ENCODE results near the gene TBC1D2. TPM values are rescaled to one million over a fixed set of nuclear protein-coding genes. Genes with fewer than 3 reads are reported as not detected.
A peak's percentile ranks its signal among the peaks of the same experiment; 100 is the strongest.

TBC1D2 gene
- total RNA-seq, 1 donor from 2014 or later: 2.3 TPM

GRCh38 chr9:98202252-98202651 is 53.2 kb downstream of the TBC1D2 start:
- Mint-ChIP-seq H3K9me3 (ENCODE audit: unreplicated experiment) (no peaks in the 10 kb centered on the region), H3K36me3 (ENCODE audit: low read depth, unreplicated experiment) (peaks cover 2% of the 10 kb centered on the region), H3K27me3 (ENCODE audit: unreplicated experiment) (peaks cover 2% of the 10 kb centered on the region), H3K4me3 (ENCODE audit: unreplicated experiment) (peak overlapping the region; percentile 24), H3K27ac (ENCODE audit: unreplicated experiment) (no peak overlapping the region), H3K4me1 (ENCODE audit: unreplicated experiment) (peaks cover 6% of the 10 kb centered on the region)
- TF ChIP-seq CTCF (IDR thresholded peaks at IDR 0.05; ENCODE audit: unreplicated experiment): no peak
- DNase-seq (ENCODE audit: low spot score): no peak

- TF ChIP-seq CTCF (IDR thresholded peaks at IDR 0.05; ENCODE audit: unreplicated experiment): no peak
- H3K9me3 Mint-ChIP-seq (ENCODE audit: unreplicated experiment): no peaks in the 10 kb centered on the region
- H3K36me3 Mint-ChIP-seq (ENCODE audit: low read depth, unreplicated experiment): no peaks in the 10 kb centered on the region
- DNase-seq (ENCODE audit: low spot score): no peak
- peaks cover 2% of the 10 kb centered on the region for H3K27me3 Mint-ChIP-seq (ENCODE audit: unreplicated experiment)
- peaks cover 6% of the 10 kb centered on the region for H3K4me1 Mint-ChIP-seq (ENCODE audit: unreplicated experiment)
- no peak overlapping the region for H3K27ac Mint-ChIP-seq (ENCODE audit: unreplicated experiment)
- no peak overlapping the region for H3K4me3 Mint-ChIP-seq (ENCODE audit: unreplicated experiment)
Measured at GRCh38 chr9:98201749-98202148, 53.7 kb downstream of the TBC1D2 start.

GRCh38 chr9:98201102-98201501 is 54.3 kb downstream of the TBC1D2 start:
- no peak overlapping the region for H3K27ac Mint-ChIP-seq (ENCODE audit: unreplicated experiment)
- no peak overlapping the region for H3K4me3 Mint-ChIP-seq (ENCODE audit: unreplicated experiment)
- H3K27me3 Mint-ChIP-seq (ENCODE audit: unreplicated experiment): peaks cover 2% of the 10 kb centered on the region
- DNase-seq (ENCODE audit: low spot score): no peak
- no peaks in the 10 kb centered on the region for H3K9me3 Mint-ChIP-seq (ENCODE audit: unreplicated experiment)
- no peaks in the 10 kb centered on the region for H3K36me3 Mint-ChIP-seq (ENCODE audit: low read depth, unreplicated experiment)
- no peak for TF ChIP-seq CTCF (IDR thresholded peaks at IDR 0.05; ENCODE audit: unreplicated experiment)
- peaks cover 6% of the 10 kb centered on the region for H3K4me1 Mint-ChIP-seq (ENCODE audit: unreplicated experiment)

- peaks cover 6% of the 10 kb centered on the region for H3K4me1 Mint-ChIP-seq (ENCODE audit: unreplicated experiment)
- no peaks in the 10 kb centered on the region for H3K36me3 Mint-ChIP-seq (ENCODE audit: low read depth, unreplicated experiment)
- peaks cover 6% of the 10 kb centered on the region for H3K27me3 Mint-ChIP-seq (ENCODE audit: unreplicated experiment)
- H3K27ac Mint-ChIP-seq (ENCODE audit: unreplicated experiment): no peak overlapping the region
- H3K4me3 Mint-ChIP-seq (ENCODE audit: unreplicated experiment): no peak overlapping the region
- no peaks in the 10 kb centered on the region for H3K9me3 Mint-ChIP-seq (ENCODE audit: unreplicated experiment)
- no peak for DNase-seq (ENCODE audit: low spot score)
- TF ChIP-seq CTCF (IDR thresholded peaks at IDR 0.05; ENCODE audit: unreplicated experiment): no peak
Measured at GRCh38 chr9:98199388-98200033, 55.9 kb downstream of the TBC1D2 start.

- no peaks in the 10 kb centered on the region for H3K36me3 Mint-ChIP-seq (ENCODE audit: low read depth, unreplicated experiment)
- no peak overlapping the region for H3K27ac Mint-ChIP-seq (ENCODE audit: unreplicated experiment)
- H3K4me3 Mint-ChIP-seq (ENCODE audit: unreplicated experiment): no peak overlapping the region
- no peak for DNase-seq (ENCODE audit: low spot score)
- no peaks in the 10 kb centered on the region for H3K9me3 Mint-ChIP-seq (ENCODE audit: unreplicated experiment)
- peaks cover 10% of the 10 kb centered on the region for H3K4me1 Mint-ChIP-seq (ENCODE audit: unreplicated experiment)
- TF ChIP-seq CTCF (IDR thresholded peaks at IDR 0.05; ENCODE audit: unreplicated experiment): no peak
- peaks cover 6% of the 10 kb centered on the region for H3K27me3 Mint-ChIP-seq (ENCODE audit: unreplicated experiment)
Measured at GRCh38 chr9:98195671-98196070, 59.8 kb downstream of the TBC1D2 start.
